HG02943 (cell line): ENCODE data around the gene PRDM9.
"Not testable (repeated sequence)": the region's sequence is repeated elsewhere in the genome, so short reads cannot be mapped to it uniquely, and the experiment has no call there.

Experiments
- ATAC-seq: cut with Tn5 transposase; IDR thresholded peaks from one replicate; pipeline ENCODE4 v1.9.1; 2021; ENCODE audit warnings: mild to moderate bottlenecking, low read depth, moderate library complexity; ENCODE audit not compliant: unreplicated experiment

The PRDM9 gene

DNA sequence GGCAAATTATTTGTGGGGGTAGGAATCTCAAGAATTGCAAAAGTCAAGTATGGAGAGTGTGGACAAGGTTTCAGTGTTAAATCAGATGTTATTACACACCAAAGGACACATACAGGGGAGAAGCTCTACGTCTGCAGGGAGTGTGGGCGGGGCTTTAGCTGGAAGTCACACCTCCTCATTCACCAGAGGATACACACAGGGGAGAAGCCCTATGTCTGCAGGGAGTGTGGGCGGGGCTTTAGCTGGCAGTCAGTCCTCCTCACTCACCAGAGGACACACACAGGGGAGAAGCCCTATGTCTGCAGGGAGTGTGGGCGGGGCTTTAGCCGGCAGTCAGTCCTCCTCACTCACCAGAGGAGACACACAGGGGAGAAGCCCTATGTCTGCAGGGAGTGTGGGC is 19.2 kb downstream of the PRDM9 start:
- ATAC-seq, result not testable (repeated sequence)

DNA sequence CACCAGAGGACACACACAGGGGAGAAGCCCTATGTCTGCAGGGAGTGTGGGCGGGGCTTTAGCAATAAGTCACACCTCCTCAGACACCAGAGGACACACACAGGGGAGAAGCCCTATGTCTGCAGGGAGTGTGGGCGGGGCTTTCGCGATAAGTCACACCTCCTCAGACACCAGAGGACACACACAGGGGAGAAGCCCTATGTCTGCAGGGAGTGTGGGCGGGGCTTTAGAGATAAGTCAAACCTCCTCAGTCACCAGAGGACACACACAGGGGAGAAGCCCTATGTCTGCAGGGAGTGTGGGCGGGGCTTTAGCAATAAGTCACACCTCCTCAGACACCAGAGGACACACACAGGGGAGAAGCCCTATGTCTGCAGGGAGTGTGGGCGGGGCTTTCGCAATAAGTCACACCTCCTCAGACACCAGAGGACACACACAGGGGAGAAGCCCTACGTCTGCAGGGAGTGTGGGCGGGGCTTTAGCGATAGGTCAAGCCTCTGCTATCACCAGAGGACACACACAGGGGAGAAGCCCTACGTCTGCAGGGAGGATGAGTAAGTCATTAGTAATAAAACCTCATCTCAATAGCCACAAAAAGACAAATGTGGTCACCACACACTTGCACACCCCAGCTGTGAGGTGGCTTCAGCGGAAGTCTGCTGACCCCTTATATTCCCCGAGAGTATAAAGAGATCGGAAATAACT is 20.0 kb downstream of the PRDM9 start:
- not testable (repeated sequence) for ATAC-seq

DNA sequence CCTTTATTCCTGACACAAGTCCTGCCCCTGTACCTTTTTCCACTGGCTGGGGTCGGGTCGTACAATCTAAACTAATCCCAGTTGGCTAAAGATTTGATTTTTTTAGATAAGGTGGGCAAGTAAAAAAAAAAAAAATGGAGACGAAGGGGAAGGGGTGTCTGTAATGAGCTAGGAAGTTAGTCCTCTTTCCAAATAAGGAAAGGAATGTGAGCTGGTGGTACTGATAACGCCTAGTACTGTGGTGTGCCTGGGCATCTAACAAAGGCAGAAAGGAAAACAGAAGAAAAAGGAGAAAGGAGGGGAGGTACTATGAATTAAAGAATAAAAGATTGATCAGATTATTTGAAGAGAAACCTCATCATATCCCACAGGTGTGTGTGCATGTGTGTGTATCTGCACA is 21.3 kb downstream of the PRDM9 start:
- ATAC-seq, result no peak

DNA sequence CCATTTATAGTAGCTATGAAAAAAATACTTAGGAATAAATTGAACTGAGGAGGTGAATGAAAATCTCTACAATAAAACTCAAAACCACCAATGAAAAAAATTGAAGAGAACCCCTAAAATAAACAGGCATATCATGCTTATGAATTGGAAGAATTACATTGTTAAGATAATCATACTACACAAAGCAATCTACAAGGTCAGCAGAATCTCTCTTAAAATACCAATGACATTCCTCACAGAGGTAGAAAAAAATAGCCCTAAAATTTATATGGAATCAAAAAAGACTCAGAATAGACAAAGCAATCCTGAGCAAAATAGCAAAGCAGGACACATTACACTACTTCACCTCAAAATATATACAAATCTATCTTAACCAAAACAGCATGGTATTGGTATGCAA is 23.2 kb downstream of the PRDM9 start:
- ATAC-seq, result no peak

DNA sequence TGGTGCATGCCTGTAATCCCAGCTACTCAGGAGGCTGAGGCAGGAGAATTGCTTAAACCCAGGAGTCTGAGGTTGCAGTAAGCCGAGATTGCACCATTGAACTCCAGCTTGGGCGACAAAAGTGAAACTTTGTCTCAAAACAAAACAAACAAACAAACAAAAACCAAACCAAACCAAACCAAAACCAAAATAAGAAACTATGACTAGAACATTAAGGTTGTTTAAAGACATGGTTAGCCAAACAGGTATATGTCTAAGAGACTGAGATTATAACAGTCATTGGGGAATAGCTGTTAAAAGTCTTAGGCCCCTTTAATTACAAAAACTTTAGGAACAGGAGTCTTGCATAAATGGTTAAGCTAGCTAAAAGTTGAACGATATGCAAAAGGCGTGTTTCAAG is 63.6 kb downstream of the PRDM9 start:
- no peak for ATAC-seq
